ENCODE measurements around the gene ARL5A. TPM values are rescaled to one million over a fixed set of nuclear protein-coding genes. Genes with fewer than 3 reads are reported as not detected.

ARL5A gene
- total and polyA plus RNA-seq, 9 of the 15 experiments (the other 6 are each of a cell fraction or from before 2014, with no cell fraction given) = 16.3 to 117 (median 88.4) TPM

- TF ChIP-seq, protein P1, sequence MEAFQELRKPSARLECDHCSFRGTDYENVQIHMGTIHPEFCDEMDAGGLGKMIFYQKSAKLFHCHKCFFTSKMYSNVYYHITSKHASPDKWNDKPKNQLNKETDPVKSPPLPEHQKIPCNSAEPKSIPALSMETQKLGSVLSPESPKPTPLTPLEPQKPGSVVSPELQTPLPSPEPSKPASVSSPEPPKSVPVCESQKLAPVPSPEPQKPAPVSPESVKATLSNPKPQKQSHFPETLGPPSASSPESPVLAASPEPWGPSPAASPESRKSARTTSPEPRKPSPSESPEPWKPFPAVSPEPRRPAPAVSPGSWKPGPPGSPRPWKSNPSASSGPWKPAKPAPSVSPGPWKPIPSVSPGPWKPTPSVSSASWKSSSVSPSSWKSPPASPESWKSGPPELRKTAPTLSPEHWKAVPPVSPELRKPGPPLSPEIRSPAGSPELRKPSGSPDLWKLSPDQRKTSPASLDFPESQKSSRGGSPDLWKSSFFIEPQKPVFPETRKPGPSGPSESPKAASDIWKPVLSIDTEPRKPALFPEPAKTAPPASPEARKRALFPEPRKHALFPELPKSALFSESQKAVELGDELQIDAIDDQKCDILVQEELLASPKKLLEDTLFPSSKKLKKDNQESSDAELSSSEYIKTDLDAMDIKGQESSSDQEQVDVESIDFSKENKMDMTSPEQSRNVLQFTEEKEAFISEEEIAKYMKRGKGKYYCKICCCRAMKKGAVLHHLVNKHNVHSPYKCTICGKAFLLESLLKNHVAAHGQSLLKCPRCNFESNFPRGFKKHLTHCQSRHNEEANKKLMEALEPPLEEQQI (IDR thresholded peaks at IDR 0.05) = peak; percentile 54; the same call in 1 of the 2 replicates
- no peak for TF ChIP-seq MED1 (CRISPR knock-in tag; IDR thresholded peaks at IDR 0.05; ENCODE audit: borderline replicate concordance)
- peak; percentile 79 for TF ChIP-seq LCOR (CRISPR knock-in tag; IDR thresholded peaks at IDR 0.05)
- TF ChIP-seq ZFPM2 (CRISPR knock-in tag; IDR thresholded peaks at IDR 0.05) = no peak
- no peak for TF ChIP-seq YBX1 (IDR thresholded peaks at IDR 0.05)
- no peak for TF ChIP-seq ZNF707 (CRISPR knock-in tag; conservative IDR thresholded peaks at IDR 0.05)
- TF ChIP-seq ZNF354B (CRISPR knock-in tag; IDR thresholded peaks at IDR 0.05) = peak; percentile 27; the same call in 1 of the 2 replicates
- no peak for TF ChIP-seq NR4A1 (CRISPR knock-in tag; IDR thresholded peaks at IDR 0.05)
- peak; percentile 50; the same call in 1 of the 2 replicates for TF ChIP-seq NR4A1 (tag; IDR thresholded peaks at IDR 0.05)
- no peak for TF ChIP-seq THRAP3 (IDR thresholded peaks at IDR 0.05; ENCODE audit: borderline replicate concordance)
- TF ChIP-seq ETV5 (CRISPR knock-in tag; IDR thresholded peaks at IDR 0.05; ENCODE audit: low read depth) = no peak
- TF ChIP-seq SRSF7 (optimal IDR thresholded peaks at IDR 0.05; ENCODE audit: low read depth, low read length) = no peak
- no peak for TF ChIP-seq CHD1 (IDR thresholded peaks at IDR 0.05; ENCODE audit: low read length)
- TF ChIP-seq, protein P2, sequence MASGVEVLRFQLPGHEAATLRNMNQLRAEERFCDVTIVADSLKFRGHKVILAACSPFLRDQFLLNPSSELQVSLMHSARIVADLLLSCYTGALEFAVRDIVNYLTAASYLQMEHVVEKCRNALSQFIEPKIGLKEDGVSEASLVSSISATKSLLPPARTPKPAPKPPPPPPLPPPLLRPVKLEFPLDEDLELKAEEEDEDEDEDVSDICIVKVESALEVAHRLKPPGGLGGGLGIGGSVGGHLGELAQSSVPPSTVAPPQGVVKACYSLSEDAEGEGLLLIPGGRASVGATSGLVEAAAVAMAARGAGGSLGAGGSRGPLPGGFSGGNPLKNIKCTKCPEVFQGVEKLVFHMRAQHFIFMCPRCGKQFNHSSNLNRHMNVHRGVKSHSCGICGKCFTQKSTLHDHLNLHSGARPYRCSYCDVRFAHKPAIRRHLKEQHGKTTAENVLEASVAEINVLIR (CRISPR knock-in tag; IDR thresholded peaks at IDR 0.05) = 0 out of 2 replicates have a peak, but pooled peaks have one; percentile 40
- peak; percentile 93 for TF ChIP-seq PML (IDR thresholded peaks at IDR 0.05; ENCODE audit: low read length)
- TF ChIP-seq ARNT (IDR thresholded peaks at IDR 0.05) = peak; percentile 52 to 95; a peak in 3 of 4 replicates
- no peak for TF ChIP-seq C11orf30 (IDR thresholded peaks at IDR 0.05; ENCODE audit: low read depth)
- TF ChIP-seq HDAC1 (IDR thresholded peaks at IDR 0.05) = peak in 1 of 2 experiments; percentile 93; a peak in 2 of 4 replicates
- TF ChIP-seq ZNF408 (CRISPR knock-in tag; IDR thresholded peaks at IDR 0.05; ENCODE audit: low read depth) = no peak
- TF ChIP-seq ZSCAN29 (IDR thresholded peaks at IDR 0.05) = no peak
- TF ChIP-seq MAFK (IDR thresholded peaks at IDR 0.05; ENCODE audit: low read length) = peak; percentile 29; the same call in 1 of the 2 replicates
- TF ChIP-seq ZNF644 (tag; IDR thresholded peaks at IDR 0.05; ENCODE audit: low read depth) = 0 out of 2 replicates have a peak, but pooled peaks have one; percentile 75
- no peak for TF ChIP-seq RBFOX2 (IDR thresholded peaks at IDR 0.05; ENCODE audit: low read depth, low read length)
- no peak for TF ChIP-seq ZNF212 (CRISPR knock-in tag; IDR thresholded peaks at IDR 0.05)
- TF ChIP-seq KDM1A (IDR thresholded peaks at IDR 0.05) = peak; percentile 98
- TF ChIP-seq RAD21 (CRISPR knock-in tag; conservative IDR thresholded peaks at IDR 0.05 in 1 of 2, IDR thresholded peaks at IDR 0.05 in 1 of 2) = peak in 1 of 2 experiments; percentile 26; a peak in 3 of 4 replicates
- TF ChIP-seq, protein P3, sequence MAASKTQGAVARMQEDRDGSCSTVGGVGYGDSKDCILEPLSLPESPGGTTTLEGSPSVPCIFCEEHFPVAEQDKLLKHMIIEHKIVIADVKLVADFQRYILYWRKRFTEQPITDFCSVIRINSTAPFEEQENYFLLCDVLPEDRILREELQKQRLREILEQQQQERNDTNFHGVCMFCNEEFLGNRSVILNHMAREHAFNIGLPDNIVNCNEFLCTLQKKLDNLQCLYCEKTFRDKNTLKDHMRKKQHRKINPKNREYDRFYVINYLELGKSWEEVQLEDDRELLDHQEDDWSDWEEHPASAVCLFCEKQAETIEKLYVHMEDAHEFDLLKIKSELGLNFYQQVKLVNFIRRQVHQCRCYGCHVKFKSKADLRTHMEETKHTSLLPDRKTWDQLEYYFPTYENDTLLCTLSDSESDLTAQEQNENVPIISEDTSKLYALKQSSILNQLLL (CRISPR knock-in tag; IDR thresholded peaks at IDR 0.05; ENCODE audit: borderline replicate concordance) = no peak
- peak; percentile 95 for TF ChIP-seq TCF3 (CRISPR knock-in tag; IDR thresholded peaks at IDR 0.05)
- no peak for TF ChIP-seq ZNF583 (CRISPR knock-in tag; IDR thresholded peaks at IDR 0.05)
Measured at GRCh38 chr2:151799886-151800292, 28.3 kb downstream of the ARL5A start (continued).

All from K562 (cell line).